Ovary (tissue), 9 donors: ENCODE results near the gene BAIAP2L1. TPM values are rescaled to one million over a fixed set of nuclear protein-coding genes. Genes with fewer than 3 reads are reported as not detected.

Source experiments
- DNase-seq, 5 donors: peaks; one replicate each; pipeline ENCODE4 v3.0.0-alpha.2; 2019 to 2020
- H3K27ac ChIP-seq, 2 donors: fragments of 200-600 bp; one replicate each; pipeline versions ENCODE4 v1.5.1 to v1.8.0; 2019 to 2022
- H3K27me3 ChIP-seq: fragments of 200-600 bp; one replicate; pipeline ENCODE4 v1.8.0; 2022
- H3K36me3 ChIP-seq: fragments of 200-600 bp; sonication (generic); one replicate; pipeline ENCODE4 v1.5.1; 2019
- H3K4me1 ChIP-seq: one replicate; pipeline ENCODE4 v1.8.1; 2013; ENCODE audit warnings: mild to moderate bottlenecking, moderate library complexity; ENCODE audit not compliant: insufficient read depth
- H3K4me3 ChIP-seq: fragments of 200-600 bp; sonication (generic); one replicate; pipeline ENCODE4 v1.5.1; 2017
- H3K9me3 ChIP-seq, 2 donors: fragments of 200-600 bp in 1 of 2; sonication (generic) in 1 of 2; one replicate each; pipeline versions ENCODE4 v1.5.1 to v1.8.1; 2013 to 2019; ENCODE audit warnings: mild to moderate bottlenecking in 1 of 2, moderate library complexity in 1 of 2
- EP300 ChIP-seq: sonication (generic); formaldehyde crosslinking; IDR thresholded peaks from one replicate; pipeline ENCODE4 v1.6.1; 2017; ENCODE audit warnings: antibody characterized with exemption
- POLR2A ChIP-seq: fragments of 450-650 bp; IDR thresholded peaks from one replicate; pipeline ENCODE4 v1.6.1; 2017; ENCODE audit warnings: antibody characterized with exemption, mild to moderate bottlenecking, moderate library complexity
- WGBS, 3 donors: extraction: QIAGEN DNeasy Blood & Tissue Kit in 1 of 3; methylation state at CpG; one replicate each; pipeline versions ENCODE4 v1.1.5 to v1.1.7; 2013 to 2017; 5-methylcytosine and 5-hydroxymethylcytosine counted together
- intact Hi-C, 4 donors: fragments of 100-400 bp; cut with DNase I; formaldehyde crosslinking; loops; one replicate each; pipeline versions ENCODE4 v1.11.0 to v1.15.1; 2022 to 2023
- polyA plus RNA-seq, 2 donors: library from polyadenylated mRNA; stranded (reverse); fragments of 200-250 nt in 1 of 2; fragments of 350-450 nt in 1 of 2; fragmentation: Illumina TruSeq in 1 of 2; extraction: RNeasy Lipid Tissue Mini Kit (QIAGEN cat#74804) in 1 of 2; gene quantifications; one replicate each; pipeline ENCODE4 v1.2.3, GENCODE V29; 2013 to 2014
- total RNA-seq, 7 donors: library from RNA; depleted of rRNA in 2 of 7; stranded (reverse); fragments of >200 nt in 2 of 7; fragmentation: NEBNext Ultra II Directional in 3 of 7; extraction: Animal tissue kit (Norgen Biotek cat#: 25700) in 3 of 7; gene quantifications; one replicate each; pipeline versions ENCODE4 v1.1.0 to v1.2.4, GENCODE V29; 2016 to 2023
- TF ChIP-seq, protein P1 (sequence below), 3 donors: fragments of 450-650 bp in 2 of 3; fragments of 200-600 bp in 1 of 3; IDR thresholded peaks; one replicate each; pipeline versions ENCODE4 v1.5.1 to v1.8.0; 2016 to 2022; ENCODE audit warnings: antibody characterized with exemption in 3 of 3, mild to moderate bottlenecking in 1 of 3
- donor health status: DM: no; HTN: no; CAD: no; lungs with moderate emphysema.
- donor health status: DM: no; HTN: no; CAD: no.
- donor health status: Bipolar disorder and iron deficiency.
- donor health status: DM: yes; HTN: yes; CAD: no.
- donor health status: DM: no; HTN: no; CAD: no.
- donor health status: DM: yes; HTN: yes; CAD: no.

Gene BAIAP2L1
- total and polyA plus RNA-seq, 9 donors = 0.73 to 7.9 (median 1.9) TPM

DNA sequence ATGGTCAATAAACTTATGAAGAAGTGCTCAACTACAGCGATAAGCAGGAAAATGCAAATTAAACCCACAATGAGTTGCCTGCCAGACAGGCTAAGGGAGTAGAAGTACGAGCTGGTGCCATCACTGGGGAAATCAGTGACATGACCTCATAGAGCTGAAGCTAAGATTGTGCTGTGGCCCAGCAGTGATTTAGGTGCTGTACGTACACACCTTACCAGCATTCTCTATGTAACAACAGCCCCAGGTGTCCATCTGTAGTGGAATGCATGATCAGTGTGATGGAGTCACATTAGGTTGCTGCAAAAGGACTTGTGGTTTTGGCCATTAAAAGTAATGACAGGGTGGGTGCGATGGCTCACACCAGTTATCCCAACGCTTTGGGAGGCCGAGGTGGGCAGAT is 143.2 kb downstream of the BAIAP2L1 start:
- Histone ChIP-seq H3K27ac (no peak overlapping the region), H3K9me3 (no peaks in the 10 kb centered on the region), H3K4me1 (peaks cover 4% of the 10 kb centered on the region), H3K4me3 (no peak overlapping the region), H3K36me3 (no peaks in the 10 kb centered on the region), H3K27me3 (no peaks in the 10 kb centered on the region)
- DNase-seq = no peak
- TF ChIP-seq POLR2A (no peak), EP300 (no peak)
- TF ChIP-seq, protein P1, sequence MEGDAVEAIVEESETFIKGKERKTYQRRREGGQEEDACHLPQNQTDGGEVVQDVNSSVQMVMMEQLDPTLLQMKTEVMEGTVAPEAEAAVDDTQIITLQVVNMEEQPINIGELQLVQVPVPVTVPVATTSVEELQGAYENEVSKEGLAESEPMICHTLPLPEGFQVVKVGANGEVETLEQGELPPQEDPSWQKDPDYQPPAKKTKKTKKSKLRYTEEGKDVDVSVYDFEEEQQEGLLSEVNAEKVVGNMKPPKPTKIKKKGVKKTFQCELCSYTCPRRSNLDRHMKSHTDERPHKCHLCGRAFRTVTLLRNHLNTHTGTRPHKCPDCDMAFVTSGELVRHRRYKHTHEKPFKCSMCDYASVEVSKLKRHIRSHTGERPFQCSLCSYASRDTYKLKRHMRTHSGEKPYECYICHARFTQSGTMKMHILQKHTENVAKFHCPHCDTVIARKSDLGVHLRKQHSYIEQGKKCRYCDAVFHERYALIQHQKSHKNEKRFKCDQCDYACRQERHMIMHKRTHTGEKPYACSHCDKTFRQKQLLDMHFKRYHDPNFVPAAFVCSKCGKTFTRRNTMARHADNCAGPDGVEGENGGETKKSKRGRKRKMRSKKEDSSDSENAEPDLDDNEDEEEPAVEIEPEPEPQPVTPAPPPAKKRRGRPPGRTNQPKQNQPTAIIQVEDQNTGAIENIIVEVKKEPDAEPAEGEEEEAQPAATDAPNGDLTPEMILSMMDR (IDR thresholded peaks at IDR 0.05) = no peak
- 79 to 89% (median 86%) methylated on average over 6 of the region's 6 CpGs for WGBS, 3 donors
- intact Hi-C loops = no loop called here

DNA sequence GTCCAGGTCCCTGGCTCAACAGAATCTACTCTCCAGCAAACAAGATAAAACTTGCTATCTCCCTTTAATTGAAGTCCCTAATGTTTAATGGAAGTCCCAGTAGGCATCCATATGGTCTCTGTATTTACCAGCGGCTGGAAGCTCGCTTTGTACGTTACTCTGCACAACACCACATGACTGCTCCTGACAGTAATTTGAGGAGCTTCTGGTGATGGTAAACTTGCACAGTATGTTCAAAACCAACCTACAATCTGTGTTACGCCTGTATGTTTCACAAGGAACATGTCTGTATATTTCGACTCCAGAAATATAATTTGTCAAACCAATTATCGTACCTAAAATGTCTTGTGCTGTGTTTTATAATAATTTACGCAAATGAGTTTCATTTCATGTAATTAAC is 144.5 kb downstream of the BAIAP2L1 start:
- 94 to 95% (median 94%) methylated on average over 7 of the region's 7 CpGs for WGBS, 3 donors
- intact Hi-C loops = no loop called here
- Histone ChIP-seq H3K9me3 (no peaks in the 10 kb centered on the region), H3K4me3 (no peak overlapping the region), H3K27me3 (no peaks in the 10 kb centered on the region), H3K4me1 (peaks cover 8% of the 10 kb centered on the region), H3K27ac (no peak overlapping the region), H3K36me3 (no peaks in the 10 kb centered on the region)
- TF ChIP-seq POLR2A = no peak
- TF ChIP-seq EP300 = no peak
- TF ChIP-seq, protein P1 (IDR thresholded peaks at IDR 0.05) = no peak
- no peak for DNase-seq

DNA sequence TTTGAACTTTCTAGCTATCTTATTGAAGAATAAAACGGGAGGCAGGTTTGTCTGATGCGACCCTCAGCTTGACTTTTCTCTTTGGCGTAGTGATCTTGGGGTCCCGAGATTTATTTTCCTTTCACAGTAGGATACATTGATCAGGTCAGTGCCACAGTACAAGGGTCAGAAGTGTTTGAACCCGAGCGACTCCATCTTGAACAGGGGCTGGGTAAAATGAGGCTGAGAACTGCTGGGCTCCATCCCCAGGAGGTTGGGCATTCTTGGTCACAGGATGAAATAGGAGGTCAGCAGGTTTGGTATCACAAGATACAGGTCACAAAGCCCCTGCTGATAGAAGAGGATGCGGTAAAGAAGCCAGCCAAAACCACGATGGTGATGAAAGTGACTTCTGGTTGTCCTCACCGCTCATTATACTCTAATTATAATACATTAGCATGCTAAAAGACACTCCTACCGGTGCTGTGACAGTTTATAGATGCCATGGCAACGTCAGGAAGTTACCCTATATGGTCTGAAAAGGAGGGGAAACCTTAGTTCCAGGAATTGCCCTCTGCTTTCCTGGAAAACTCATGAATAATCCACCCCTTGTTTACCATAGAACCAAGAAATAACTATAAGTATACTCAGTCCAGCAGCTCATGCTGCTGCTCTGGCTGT is 145.8 kb downstream of the BAIAP2L1 start:
- no peaks in the 10 kb centered on the region for H3K9me3 ChIP-seq
- H3K36me3 ChIP-seq = no peaks in the 10 kb centered on the region
- intact Hi-C loops = no loop called here
- TF ChIP-seq, protein P1 (IDR thresholded peaks at IDR 0.05) = no peak
- TF ChIP-seq POLR2A (no peak), EP300 (no peak)
- no peak overlapping the region for H3K4me3 ChIP-seq
- 83 to 85% (median 84%) methylated on average over 11 of the region's 11 CpGs for WGBS, 3 donors
- no peak overlapping the region for H3K27ac ChIP-seq
- peaks cover 10% of the 10 kb centered on the region for H3K4me1 ChIP-seq
- H3K27me3 ChIP-seq = no peaks in the 10 kb centered on the region
- DNase-seq = no peak

DNA sequence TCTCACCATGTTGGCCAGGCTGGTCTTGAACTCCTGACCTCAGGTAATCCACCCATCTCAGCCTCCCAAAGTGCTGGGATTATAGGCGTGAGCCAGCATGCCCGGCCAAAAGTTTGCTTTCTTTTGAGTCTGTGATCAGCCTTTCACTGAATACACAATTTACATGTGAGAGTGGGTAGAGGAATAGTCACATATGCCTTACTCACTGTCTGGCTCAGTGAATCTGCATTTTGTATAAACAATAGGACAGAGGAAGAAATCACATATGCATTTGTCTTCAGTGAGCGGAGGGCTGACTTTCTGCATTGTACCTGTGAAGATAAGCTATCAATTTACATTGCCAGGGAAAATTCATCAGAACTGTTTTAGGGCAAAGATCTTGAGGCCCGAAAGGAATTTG is 146.4 kb downstream of the BAIAP2L1 start:
- H3K27ac ChIP-seq = no peak overlapping the region
- DNase-seq = no peak
- intact Hi-C loops = no loop called here
- no peaks in the 10 kb centered on the region for H3K36me3 ChIP-seq
- whole genome bisulfite sequencing, 3 donors = 92 to 94% (median 93%) methylated on average over 4 of the region's 4 CpGs
- H3K9me3 ChIP-seq = no peaks in the 10 kb centered on the region
- H3K27me3 ChIP-seq = no peaks in the 10 kb centered on the region
- no peak for TF ChIP-seq POLR2A
- no peak for TF ChIP-seq EP300
- TF ChIP-seq, protein P1 (IDR thresholded peaks at IDR 0.05) = no peak
- H3K4me3 ChIP-seq = no peak overlapping the region
- H3K4me1 ChIP-seq = peaks cover 10% of the 10 kb centered on the region
